Activated CD8-positive, alpha-beta memory T cell treated with anti-CD3 and anti-CD28 coated beads for 1 hour (primary cell): Measurements from ENCODE around the gene SMURF2.
A peak's percentile ranks its signal among the peaks of the same experiment; 100 is the strongest.

Experiments
- DNase-seq, 2 donors: peaks; one replicate each; pipeline ENCODE4 v3.0.0-alpha.2; 2020; ENCODE audit warnings: low read depth in 1 of 2; ENCODE audit errors: extremely low read depth in 1 of 2

SMURF2 gene

DNA sequence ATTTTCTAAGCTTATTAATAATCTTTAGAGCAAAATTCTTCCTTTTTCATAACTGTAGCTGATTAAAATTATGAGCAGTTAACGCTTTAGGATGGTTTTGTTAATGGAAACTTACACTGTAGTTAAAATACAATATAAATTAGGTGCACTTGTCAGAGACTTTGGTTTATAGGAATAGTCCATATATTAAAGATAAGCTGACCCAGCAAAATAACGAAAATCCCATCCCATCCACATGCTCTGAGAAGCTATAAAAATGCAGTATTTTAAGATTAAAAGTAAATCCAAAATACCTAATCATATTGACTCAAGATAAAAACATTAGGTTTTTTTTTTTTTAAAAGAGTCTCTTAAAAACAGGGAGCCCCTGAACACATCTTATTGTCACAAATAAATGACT is 117.4 kb downstream of the SMURF2 start:
- no peak for DNase-seq

- DNase-seq: no peak
These were observed 121.9 kb downstream of the SMURF2 start for GRCh38 chr17:64540118-64540776.

DNA sequence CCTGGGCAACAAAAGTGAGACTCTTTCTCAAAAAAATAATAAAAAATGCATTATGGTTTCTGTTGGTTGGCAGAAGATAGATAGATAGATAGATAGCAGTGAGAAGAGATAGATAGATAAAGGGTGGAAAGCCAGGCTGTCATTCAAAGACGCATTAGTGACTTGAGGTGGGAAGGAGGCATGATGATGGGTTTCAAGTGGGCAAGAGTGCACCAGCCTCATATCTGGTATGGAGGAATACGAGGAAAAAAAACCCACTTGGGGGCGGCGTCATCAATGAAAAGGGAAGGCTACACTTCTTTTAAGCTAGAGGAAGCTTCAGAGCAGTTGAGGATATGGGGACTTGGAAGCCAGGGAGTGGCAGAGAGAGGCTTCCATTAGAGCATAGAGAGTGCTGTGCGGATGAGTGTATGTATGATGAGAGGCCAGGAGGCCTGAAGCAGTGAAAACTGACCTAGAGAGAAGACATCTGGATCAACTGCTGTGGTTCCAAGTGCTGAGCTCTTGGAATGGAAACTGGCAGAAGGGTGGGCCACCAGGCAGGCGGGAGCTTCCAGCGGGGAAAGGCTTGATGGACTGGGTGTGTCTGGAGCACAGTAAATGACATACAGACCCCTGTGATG is 123.5 kb downstream of the SMURF2 start:
- no peak for DNase-seq

DNA sequence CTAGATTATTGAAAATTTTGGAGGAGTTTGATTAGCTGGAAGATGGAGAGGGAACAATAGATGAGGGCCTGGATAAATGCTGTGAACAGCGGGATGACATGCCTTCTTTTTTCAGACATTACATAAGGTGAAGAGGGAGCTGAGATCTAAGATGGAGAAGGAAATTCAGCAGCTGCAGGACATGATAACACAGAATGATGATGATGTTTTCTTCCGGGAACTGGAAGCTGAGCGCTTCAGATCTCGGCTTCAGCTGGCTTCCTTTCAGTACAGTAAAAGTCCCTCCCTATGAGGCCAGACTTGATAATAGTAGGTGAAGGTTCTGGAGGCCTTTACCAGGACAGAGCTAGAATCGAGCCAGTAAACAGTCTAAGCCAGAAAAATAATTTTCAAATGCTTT is 124.6 kb downstream of the SMURF2 start:
- no peak for DNase-seq

- no peak for DNase-seq
These were observed 125.2 kb downstream of the SMURF2 start for GRCh38 chr17:64536913-64537312.

DNA sequence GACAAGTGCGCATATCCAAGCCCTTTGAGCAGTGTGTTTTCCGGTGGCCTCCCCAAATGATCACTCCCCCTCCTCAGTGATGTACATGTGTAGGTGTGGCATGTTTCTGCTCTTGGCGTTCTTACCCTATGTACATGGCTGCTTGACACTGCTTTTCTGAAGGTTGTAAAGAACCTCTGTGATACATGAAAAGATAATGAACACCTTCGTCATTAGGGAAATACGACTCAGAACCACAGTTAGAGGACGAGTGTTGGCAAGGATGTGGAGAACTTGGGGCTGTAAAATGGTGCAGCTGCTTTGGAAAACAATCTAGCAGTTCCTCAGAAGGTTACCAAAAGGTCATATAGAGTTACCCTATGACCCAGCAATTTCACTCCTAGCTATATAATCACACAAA is 126.8 kb downstream of the SMURF2 start:
- no peak for DNase-seq

DNA sequence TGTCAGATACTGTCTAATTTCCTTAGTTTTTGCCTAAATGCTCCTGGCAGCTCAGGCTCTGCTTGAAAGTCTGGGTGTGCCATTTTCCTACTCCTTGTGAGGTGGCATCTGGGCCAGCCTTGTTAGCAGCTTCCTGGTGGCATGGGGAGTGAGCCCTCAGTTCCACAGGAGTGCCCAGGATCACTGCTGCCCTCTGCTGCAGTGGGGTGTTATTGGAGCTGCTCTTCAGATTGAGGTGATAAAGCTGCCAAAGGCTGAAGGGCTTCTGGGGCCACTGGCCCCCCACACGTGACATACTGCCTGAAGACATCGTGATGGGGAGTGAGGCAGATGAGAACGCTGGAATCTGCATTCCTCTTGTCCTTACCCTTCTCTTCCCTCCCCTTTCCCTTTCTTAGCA is 127.9 kb downstream of the SMURF2 start:
- no peak for DNase-seq

DNA sequence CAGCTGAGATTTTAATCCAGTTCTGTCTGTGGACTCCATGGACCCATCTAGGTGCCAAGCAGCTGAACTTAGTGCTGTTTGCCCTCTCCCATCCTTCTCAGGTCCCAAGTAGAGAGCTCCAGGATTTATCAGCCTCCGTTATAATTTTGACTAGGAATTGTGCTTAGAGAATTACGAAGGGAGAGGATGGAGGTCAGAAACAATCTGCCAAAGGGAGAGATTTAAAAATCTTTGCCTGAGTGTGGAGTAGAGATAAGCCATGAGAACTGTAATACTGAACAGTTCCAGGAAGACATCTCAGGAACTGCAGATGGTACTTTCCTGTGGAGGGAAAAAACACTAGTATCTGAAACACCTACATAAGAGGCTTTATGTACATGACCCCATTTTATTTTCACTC is 128.3 kb downstream of the SMURF2 start:
- DNase-seq: no peak

- DNase-seq: no peak
These were observed 129.7 kb downstream of the SMURF2 start for GRCh38 chr17:64532409-64532808.

DNA sequence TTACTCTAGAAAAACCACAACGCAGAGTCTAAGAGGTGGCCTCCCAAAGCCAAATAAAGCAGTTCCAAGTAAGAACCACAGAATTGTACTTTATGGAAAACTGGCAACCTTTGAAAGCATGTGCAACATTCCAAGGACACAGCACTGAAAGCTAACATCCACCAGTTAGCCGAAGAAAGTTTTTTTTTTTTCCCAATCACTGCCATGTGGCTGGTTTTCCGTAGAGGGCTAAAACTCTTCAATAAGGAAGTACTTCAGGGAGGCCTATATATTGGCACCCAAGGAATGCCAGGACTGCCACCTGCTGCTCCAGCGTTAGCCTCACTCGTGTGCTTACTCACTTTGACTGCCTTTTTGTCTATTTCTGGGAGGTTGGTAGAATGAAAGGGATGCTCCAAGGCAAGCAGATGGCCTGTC is 130.1 kb downstream of the SMURF2 start:
- DNase-seq: no peak

GRCh38 chr17:64529221-64529620 is 132.9 kb downstream of the SMURF2 start:
- no peak for DNase-seq

DNA sequence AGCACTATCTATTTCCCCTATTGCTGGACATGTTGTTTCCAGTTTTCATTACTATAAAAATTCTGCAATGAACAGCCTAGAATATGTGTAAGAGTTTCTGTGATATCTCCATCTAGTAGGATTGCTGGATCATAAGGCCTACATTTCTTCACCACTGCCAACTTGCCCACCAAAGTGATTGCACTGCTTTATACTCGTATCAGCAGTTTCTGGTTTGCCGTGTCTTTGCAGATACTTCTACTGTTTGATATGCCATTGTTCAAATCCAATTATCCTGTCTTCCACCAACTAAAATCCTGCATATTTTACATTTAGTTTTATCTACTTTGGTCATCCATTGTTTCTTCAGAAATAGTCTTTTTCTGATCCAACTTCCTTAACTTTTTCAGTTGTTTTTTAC is 134.2 kb downstream of the SMURF2 start:
- no peak for DNase-seq

DNA sequence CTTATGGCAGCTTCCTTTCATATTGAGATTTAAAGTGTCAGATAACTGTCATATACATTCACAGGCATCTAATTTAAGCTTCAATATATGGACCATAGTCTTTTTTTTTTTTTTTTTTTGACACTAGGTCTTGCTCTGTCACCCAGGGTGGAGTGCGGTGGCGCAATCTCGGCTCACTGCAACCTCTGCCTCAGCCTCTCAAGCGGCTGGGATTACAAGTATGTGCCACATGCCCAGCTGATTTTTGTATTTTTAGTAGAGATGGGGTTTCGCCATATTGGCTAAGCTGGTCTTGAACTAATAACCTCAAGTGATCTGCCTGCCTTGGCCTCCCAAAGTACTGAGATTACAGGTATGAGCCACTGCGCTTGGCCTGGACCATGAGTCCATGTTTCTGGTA is 141.7 kb downstream of the SMURF2 start:
- no peak for DNase-seq

- DNase-seq: no peak
These were observed 142.5 kb downstream of the SMURF2 start for GRCh38 chr17:64519601-64520000.

DNA sequence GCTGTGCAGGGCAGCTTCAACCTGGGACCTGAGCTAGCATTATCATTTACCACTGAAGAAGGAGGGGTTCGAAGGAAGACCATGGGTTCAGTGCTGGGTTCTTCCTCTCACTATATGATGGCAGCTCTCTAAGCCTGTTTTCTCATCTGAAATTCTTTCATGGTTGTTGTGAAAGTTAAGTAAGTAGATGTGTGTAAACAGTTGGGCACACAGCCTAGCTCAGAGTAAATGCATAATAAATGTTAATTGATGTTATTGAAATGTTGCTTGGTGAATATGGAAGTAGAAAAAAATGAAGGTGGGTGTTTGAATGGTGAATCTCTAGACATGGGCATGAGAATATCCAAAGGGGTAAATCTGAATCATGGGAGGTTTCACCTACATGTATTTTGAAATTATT is 146.3 kb downstream of the SMURF2 start:
- DNase-seq: no peak

- no peak for DNase-seq
These were observed 146.7 kb downstream of the SMURF2 start for GRCh38 chr17:64515419-64515818.

DNA sequence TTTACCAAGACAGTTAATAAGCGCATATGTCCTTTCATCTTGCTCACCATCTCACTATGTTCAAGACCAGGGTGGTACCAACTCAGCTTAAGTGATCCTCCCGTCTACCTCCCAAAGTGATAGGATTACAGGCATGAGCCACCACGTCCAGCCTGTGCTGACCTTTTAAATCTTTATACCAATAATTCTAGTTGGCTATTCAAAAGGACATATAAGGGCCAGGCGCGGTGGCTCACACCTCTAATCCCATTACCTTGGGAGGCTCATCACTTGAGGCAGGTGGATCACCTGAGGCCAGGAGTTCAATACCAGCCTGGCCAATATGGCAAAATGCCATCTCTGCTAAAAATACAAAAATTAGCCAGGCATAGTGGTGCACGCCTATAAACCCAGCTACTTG is 152.9 kb downstream of the SMURF2 start:
- DNase-seq: no peak

DNA sequence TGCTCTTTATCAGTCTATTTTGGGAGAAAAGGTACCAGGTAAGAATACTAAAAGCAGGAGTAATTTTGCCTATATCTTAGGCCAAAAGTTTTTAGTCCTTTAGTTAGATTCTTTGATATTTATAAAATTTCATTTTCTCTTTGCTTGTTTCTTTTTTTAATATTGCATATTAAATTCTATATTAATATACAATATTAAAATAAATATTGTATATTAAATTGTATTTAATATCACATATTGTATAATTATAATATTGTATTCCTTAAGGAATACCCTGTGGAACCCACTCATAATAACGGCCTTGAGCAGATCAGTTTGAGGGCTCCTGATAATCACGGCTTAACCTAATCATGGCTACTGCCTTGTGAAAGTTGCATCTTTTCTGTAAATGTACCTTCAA is 153.4 kb downstream of the SMURF2 start:
- DNase-seq: no peak

DNA sequence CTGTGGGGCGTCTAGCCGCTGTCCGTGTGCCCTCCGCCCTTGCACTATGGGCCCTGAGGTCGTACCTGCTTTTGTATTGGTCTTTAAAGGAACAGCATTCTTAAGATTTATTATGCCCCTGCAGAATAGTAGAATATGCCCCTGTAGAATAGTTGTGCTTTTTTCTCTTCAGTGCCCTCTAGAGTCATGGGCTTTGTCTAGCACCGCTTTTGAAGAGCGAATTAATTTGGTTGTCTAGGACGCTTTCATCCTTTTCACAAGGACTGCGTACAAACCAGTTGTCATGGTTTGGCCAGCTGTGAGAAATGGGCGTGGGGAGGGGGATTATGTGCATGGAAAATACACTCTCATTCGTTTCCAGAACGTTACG is 154.7 kb downstream of the SMURF2 start:
- DNase-seq: no peak

DNA sequence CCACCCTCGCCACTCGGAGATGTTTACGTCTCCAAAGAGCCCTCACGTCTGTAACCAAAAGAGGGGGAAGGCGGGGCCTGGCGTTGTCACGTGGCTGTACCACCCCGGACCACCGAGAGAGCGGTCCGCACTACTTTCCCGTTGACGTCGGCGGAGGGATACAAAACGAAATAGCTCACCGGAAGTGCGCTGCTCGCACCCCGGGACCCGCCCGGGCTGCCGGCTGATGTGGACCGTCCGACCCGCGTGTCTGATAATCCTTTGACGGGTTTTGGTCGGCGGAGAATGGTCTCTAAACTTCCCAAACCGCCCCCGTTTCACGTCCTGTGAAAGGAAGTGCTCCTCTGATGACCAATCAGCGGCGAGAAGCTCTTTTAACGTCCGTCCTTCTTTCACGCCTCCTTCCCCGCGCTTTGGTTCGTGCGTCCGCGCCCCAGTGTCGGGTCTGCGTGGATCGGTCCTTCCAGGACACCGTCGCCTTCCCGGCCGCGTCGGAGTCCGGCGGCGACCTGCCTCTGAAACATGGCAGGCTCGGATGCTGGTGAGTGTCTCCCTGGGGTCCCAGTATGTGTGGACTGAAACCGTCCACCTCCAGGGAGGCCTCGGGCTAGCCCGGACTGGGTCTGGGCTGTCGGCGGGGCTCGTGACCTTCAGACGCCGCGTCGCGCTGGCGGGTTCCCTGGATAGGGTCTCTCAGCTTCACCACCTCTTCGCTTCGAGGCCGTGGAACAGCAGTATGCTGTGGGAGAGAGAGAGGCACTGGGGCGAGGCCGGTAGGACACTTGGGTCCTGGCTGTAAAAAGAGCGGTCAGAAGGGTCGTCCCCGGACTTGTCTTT is 155.3 kb downstream of the SMURF2 start, which contains the start of gene CEP95:
Gene CEP95 (plus strand): TSS at position 402 of the 837 bp plus-strand sequence. CDS start 121 bp downstream, at position 523.
- DNase-seq: peak; percentile 90 to 93

DNA sequence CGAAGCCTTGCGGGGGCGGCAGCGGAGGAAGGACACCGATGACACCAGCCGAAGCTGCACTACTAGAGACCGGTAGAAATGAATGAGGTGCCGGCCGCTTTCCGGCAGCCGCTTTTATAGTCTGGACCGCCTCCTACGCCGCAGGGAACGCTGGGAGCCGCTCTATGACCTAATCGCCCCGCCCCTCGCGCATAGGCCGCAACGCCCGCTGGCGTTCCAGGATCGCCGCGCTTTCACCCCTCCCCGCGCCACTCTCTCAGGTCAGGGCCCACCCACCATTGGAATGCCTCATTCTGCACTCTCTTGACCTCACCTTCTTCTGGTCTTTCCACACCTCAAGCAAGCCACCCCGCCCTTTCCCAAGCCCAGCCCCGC is 155.9 kb downstream of the SMURF2 start, which contains the start of gene DDX5:
Gene DDX5 (minus strand): TSS at position 89 of the 375 bp plus-strand sequence. CDS start 170 bp downstream, outside the sequence.
- DNase-seq: peak; percentile 95 to 98
